ENCODE data around the gene CTTNBP2NL.
A peak's percentile ranks its signal among the peaks of the same experiment; 100 is the strongest.

The CTTNBP2NL gene

GRCh38 chr1:112453876-112454275 lies 57.9 kb downstream of the CTTNBP2NL start:
- no peak for DNase-seq (ENCODE audit: low read depth)
- no peak for TF ChIP-seq CTCF (IDR thresholded peaks at IDR 0.05; ENCODE audit: control insufficient read depth, extremely low read depth, insufficient read depth)
- H3K4me3 ChIP-seq (ENCODE audit: low read depth, low read length): no peak overlapping the region

GRCh38 chr1:112454316-112454715 lies 58.3 kb downstream of the CTTNBP2NL start:
- TF ChIP-seq CTCF (IDR thresholded peaks at IDR 0.05; ENCODE audit: control insufficient read depth, extremely low read depth, insufficient read depth): no peak
- no peak for DNase-seq (ENCODE audit: low read depth)
- no peak overlapping the region for H3K4me3 ChIP-seq (ENCODE audit: low read depth, low read length)

GRCh38 chr1:112457241-112457640 lies 61.2 kb downstream of the CTTNBP2NL start:
- no peak for TF ChIP-seq CTCF (IDR thresholded peaks at IDR 0.05; ENCODE audit: control insufficient read depth, extremely low read depth, insufficient read depth)
- H3K4me3 ChIP-seq (ENCODE audit: low read depth, low read length): no peak overlapping the region

GRCh38 chr1:112457955-112458354 lies 61.9 kb downstream of the CTTNBP2NL start:
- TF ChIP-seq CTCF (IDR thresholded peaks at IDR 0.05; ENCODE audit: control insufficient read depth, extremely low read depth, insufficient read depth): no peak
- DNase-seq (ENCODE audit: low read depth): no peak
- no peak overlapping the region for H3K4me3 ChIP-seq (ENCODE audit: low read depth, low read length)

More at GRCh38 chr1:112457241-112457640, 61.2 kb downstream of the CTTNBP2NL start:
- DNase-seq (ENCODE audit: low read depth): no peak

- no peak overlapping the region for H3K4me3 ChIP-seq (ENCODE audit: low read depth, low read length)
- TF ChIP-seq CTCF (IDR thresholded peaks at IDR 0.05; ENCODE audit: control insufficient read depth, extremely low read depth, insufficient read depth): no peak
- DNase-seq (ENCODE audit: low read depth): no peak
Observed at GRCh38 chr1:112458756-112459155, 62.7 kb downstream of the CTTNBP2NL start.

GRCh38 chr1:112460615-112461014 lies 64.6 kb downstream of the CTTNBP2NL start:
- no peak for DNase-seq (ENCODE audit: low read depth)
- no peak overlapping the region for H3K4me3 ChIP-seq (ENCODE audit: low read depth, low read length)
- no peak for TF ChIP-seq CTCF (IDR thresholded peaks at IDR 0.05; ENCODE audit: control insufficient read depth, extremely low read depth, insufficient read depth)

- peak; percentile 74 for DNase-seq (ENCODE audit: low read depth)
- H3K4me3 ChIP-seq (ENCODE audit: low read depth, low read length): 0 out of 2 replicates have a peak overlapping the region, but pooled peaks have one; percentile 1
- no peak for TF ChIP-seq CTCF (IDR thresholded peaks at IDR 0.05; ENCODE audit: control insufficient read depth, extremely low read depth, insufficient read depth)
Observed at GRCh38 chr1:112461200-112461871, 65.3 kb downstream of the CTTNBP2NL start.

All from LNCaP clone FGC (cell line).